HG03342 (cell line): ENCODE measurements around the gene GAB3.

Source experiments
- ATAC-seq: cut with Tn5 transposase; IDR thresholded peaks from one replicate; pipeline ENCODE4 v1.9.1; 2021; ENCODE audit warnings: mild to moderate bottlenecking, moderate library complexity; ENCODE audit not compliant: unreplicated experiment

GAB3 gene

DNA sequence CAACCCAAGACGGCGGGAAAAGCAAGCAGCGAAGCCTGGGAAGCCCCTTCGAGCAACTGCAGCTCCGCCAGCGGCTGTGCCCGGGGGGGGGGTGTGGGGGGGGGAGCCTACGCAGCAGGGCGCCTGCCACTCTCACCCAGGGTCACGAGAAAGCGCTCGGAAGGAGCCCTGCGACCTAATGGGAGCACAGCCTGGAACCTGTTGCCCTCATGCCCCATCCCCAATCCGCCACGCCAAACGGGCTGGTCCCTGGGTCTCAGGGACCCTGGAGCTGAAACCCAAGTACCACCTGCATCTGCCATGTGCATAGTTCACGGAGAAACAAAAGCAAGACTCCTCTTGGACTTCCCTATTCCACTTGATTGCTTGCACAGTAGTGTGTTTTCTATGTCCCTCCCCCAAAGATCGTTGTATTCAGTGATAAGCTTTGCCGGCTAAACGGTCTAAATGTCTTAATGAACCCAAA, 359 bp upstream of the GAB3 start:
- no peak for ATAC-seq

- ATAC-seq = no peak
These were observed 1.0 kb downstream of the GAB3 start for GRCh38 chrX:154749856-154750255.

DNA sequence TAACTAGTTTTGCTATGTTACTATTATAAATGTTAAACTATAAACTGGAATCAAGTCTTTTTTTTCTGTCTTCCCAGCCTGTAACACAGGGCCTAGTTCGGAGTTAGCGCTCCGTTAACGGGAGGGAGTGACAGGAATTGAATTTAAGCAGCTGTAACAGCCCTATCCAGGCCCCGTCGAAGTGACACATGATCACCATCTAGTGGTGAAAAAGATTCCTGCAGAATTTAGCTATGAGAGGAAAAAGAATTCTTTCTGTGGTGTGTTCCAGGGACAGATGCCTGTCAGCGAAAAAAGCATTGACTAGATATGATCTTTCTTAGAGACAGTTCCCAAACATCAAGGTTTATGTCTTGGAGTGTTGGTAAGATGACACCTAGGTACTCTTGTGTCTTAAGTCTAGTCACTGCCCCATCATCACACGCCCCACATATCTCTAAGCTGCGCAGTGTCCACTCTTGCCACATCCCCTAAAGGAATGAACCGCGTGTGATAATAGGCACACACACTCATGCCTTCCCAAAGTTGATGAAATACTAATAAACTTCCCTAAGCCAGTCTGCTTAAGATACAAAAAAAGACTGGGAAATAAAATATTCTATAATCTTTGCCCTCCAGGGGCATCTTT, 2.1 kb downstream of the GAB3 start:
- peak; percentile 66 for ATAC-seq

DNA sequence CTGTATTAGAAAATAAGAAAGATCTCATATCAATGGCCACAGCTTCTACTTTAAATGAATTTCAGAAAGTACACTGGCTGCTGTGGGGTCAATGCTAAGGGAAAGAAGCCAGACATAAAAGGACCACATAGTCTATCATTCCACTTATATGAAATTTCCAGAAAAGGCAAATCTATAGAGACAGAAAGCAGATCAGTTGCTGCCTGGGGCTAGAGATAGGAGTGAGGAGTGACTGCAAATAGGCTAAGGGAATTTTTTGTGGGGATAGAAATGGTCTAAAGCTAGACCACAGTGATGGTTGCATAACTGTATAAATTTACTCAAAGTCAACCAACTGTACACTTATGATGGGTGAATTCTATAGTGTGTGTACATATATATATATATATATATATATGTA, 8.3 kb downstream of the GAB3 start:
- ATAC-seq = no peak

DNA sequence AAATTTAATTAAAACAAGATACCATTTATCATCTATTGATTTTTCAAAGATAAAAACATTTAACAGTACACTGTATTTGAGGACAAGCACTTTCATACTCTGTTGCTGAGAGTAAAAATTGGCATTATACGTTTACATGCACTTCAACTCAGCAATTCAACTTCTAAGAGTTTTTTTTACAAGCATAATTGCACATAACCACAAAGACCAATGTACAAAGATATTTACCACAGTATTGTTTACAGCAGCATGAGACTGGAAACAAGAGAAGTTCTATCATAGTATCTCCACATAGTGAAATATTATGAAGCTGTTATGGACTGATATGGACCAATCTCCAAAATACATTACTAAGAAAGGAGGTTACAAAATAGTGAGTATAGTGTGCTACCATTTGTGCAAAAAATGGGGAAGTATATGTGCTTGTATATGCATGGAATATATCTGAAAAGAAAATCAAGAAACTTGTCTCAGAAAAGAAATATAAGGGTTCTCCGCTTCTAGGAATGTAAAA, 10.9 kb downstream of the GAB3 start:
- no peak for ATAC-seq

GRCh38 chrX:154738011-154738738, 12.7 kb downstream of the GAB3 start:
- ATAC-seq = no peak

DNA sequence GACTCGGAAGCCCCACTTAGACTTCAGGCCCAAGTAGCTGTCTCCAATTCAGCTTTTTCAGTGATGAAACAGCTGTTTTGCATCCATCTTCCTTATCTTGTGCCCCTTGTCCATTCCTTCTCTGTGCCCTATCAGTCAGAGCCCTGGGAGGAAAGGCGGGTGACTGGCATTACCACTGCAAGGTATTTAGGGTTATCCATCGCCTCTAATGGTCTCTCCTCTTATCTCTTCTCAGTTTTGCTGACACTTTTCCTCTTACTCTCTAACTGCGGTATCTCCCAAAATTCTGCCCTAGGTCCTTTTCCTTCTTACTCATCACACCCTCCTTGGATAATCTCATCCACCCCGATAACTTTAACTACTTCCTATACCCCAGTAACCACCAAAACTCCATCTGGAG, 13.7 kb downstream of the GAB3 start:
- ATAC-seq = no peak

DNA sequence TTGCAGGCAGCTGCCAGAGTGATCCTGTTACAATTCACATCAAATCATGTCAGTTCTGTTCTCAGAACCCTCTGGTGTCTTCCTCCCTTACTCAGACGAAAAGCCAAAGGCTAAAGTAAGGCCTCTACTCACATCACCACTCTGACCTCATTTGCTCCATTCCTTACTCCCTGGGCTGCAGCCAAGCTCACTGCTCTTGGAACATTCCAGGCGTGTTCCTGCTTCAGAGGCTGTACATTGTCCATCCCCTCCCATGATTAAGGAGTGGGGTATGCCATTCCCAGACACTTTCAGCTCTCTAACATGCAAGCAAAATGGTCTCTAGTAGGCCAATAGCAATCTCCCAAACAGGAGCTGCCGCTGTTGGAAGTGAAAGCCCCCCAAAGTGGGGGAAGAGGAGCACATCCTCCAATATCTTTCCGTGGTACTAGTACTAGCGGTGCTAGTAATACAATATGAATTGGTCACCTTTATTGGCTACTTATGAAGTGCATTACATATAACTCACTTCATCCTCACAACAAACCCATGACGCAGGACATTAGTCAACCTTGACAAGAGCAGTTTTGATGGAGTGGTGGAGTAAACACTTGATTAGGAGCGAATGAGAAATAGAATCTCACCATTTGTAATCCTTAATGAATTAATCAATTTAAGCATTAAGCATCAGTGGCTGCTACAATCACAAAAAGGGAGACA, 15.0 kb downstream of the GAB3 start:
- ATAC-seq = no peak

DNA sequence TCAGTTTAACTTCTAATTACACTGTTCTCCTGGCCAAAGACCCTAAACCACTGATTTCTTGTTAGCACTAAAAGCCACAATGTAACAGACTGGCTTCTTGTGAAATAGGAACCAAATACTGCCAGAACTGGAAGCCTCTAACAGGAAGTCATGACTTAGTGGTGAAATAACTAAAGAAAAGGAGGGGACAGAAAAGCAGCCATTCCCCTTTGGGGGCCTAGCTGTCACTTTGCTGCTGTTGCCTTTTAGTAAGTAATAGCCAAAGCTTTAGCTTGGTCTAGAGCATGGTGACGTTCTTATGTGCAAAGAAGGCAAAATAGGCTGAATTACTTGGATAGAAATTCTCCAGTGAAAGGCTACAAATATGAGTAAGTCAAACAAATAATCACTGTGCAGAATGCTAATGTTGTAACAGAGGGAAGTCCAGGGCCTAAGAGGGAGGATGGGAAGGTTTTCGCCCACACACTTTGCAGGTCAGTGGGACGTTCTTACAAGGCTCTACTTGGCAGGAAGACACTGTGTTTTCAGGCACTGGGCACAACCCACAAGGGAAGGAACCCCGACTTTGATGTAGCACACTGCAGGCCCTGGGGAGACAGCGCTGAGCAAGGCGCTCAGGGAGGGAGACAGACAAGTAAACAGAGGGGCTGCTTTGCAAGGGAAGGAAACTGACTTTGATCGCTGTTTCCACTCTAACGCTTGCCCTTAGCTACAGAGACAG, 16.7 kb downstream of the GAB3 start:
- peak; percentile 61 for ATAC-seq

DNA sequence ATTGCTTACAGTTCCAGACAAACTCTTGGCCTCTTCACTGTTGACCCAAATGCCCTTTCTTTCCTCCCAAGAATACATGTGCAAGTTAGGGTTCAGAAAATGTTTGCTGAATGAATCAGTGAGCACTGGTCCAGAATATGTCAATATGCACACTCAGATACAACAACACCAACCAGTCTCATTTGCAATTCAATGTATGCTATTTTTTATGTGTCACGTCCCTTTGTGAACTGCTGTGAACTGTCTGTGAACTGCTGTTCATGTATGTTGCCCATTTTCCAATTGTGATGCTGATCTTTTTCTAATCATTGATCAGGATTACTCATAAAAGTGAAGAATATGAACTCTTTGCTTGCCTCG, 17.8 kb downstream of the GAB3 start:
- no peak for ATAC-seq

- no peak for ATAC-seq
These were observed 18.3 kb downstream of the GAB3 start for GRCh38 chrX:154732421-154733065.

GRCh38 chrX:154731881-154732280, 19.0 kb downstream of the GAB3 start:
- ATAC-seq = no peak

DNA sequence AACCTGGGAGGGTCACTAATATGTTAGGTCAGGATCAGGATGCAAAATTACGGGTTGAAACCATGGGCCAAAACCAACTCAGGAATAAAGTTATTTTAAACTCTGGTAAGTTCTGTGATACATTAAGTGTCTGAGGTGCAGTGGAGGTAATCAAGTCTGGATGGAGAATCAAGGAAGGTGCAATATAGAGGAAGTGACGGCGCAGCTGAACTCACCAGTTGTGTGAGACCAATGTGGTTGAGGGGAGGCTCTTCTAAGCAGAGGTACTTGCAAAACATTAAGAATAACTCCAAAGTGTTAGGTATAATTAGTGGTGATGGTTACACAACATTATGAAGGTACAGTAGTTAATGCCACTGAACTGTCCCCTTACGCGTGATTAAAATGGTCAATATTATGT, 19.7 kb downstream of the GAB3 start:
- ATAC-seq = no peak

- ATAC-seq = no peak
These were observed 20.5 kb downstream of the GAB3 start for GRCh38 chrX:154730253-154730891.

DNA sequence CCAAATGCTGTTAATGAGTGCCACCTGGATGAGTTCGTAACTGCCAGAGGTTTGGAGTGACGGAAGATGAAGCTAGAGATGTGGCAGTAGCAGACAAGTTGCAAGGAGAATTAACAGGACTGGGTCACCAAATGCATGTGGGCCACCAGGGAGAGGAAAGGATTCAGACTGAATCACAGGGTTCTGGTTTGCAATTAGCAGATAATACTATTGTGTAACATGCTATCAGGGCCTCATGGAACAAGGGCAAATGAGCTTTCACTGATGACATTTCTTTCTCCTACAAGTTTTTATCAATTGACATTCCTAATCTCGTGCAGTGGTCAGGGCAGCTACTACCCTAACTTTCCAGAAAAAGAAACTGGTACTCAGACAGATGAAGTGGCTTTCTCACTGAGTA, 21.4 kb downstream of the GAB3 start:
- no peak for ATAC-seq

DNA sequence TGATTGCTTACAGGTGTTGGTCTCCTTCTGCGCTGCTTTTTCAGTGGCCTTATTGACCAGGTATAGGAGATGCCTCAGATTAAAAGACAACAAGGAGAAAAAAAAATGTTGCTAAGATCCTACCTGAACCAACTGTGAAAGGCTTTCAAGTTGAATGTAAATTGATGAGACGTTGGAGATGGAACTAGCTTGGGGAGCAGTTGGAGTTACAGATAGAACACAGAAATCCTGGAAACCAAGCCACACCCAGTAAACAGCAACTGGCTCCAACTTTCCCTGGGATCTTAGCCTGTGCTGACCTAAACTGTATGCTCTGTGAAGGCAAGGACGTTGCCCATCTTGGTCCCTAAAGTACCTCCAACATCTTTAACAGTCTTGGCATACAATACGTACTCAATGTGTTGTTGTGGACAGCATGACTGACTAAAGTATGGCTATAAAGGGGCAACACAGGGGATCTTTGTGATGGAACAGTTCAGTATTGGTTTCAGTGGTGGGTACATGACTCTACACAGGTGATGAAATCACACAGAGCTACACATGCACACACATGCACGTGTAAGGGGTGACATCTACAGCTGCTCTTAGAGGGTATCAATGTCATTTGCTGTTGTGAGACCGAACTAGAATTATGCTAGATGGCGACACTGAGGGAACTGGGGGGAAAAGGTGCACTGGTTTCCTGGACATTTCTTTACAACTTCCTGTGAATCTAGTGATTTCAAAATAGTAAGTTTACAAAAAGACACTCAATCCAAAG, 22.3 kb downstream of the GAB3 start:
- no peak for ATAC-seq

DNA sequence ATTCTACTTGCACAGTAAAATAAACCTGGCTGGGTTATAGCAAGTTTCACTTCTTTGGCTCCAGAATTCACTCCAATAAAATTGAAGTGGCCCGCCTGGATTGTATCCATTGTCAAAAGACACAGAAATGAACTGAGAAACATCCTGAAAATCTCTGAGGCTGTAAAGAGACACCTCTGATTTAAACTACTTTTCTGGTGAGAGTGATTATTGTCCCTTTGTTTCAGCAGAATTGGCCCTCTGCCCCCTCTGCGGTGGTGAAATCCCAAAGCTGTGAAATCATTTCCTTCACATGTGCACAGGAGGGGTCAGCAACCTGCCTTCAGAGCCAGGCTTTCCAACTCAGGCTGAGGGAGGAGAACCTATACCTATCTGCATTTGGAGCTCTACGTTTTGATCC, 23.0 kb downstream of the GAB3 start:
- ATAC-seq = no peak

DNA sequence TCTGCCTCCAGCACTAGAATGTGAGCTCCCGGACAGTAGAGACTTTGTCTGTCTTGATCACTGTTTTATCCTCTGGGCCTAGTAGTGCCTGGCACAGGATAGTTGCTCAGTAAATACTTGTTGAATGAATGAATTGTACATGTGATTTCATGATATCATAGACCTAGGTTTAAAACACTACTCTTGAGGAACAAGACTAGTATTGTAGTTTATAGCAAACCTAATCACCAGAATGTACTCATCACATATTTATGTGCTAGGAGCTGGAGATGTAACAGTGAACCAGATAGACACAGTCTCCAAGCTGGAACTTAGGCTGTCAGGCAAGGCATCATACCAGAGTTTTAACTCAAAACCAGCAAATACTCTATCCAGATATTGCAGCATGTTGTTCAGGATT, 23.5 kb downstream of the GAB3 start:
- no peak for ATAC-seq

GRCh38 chrX:154724993-154725756, 25.7 kb downstream of the GAB3 start:
- no peak for ATAC-seq
